ENCODE results near the gene IGF2BP3. TPM values are rescaled to one million over a fixed set of nuclear protein-coding genes. Genes with fewer than 3 reads are reported as not detected.

Gene IGF2BP3
- total RNA-seq, 1 experiment from 2014 or later: 111 TPM

DNA sequence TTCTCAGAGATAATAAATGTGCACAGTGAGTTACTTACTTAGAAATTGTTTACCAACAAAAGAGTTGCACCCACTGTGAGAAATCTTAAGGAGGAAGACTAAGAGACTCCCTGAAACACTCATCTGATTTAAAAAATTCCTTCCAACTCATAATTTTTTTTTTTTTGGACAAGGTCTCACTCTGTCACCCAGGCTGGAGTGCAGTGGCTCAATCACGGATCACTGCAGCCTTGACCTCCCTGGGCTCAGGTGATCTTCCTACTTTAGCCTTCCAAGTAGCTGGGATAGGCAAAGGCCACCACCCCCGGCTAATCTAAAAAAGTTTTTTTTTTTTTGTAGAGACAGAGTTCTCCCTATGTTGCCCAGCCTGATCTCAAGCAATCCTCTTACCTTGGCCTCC lies 135.2 kb downstream of the IGF2BP3 start:
- Mint-ChIP-seq H3K27me3 (ENCODE audit: unreplicated experiment) (no peaks in the 10 kb centered on the region), H3K9me3 (ENCODE audit: low read depth, unreplicated experiment) (no peaks in the 10 kb centered on the region), H3K36me3 (ENCODE audit: insufficient read depth, unreplicated experiment) (peaks cover 76% of the 10 kb centered on the region), H3K4me3 (ENCODE audit: low read depth, unreplicated experiment) (peak overlapping the region; percentile 4), H3K4me1 (ENCODE audit: low read depth, unreplicated experiment) (peaks cover 53% of the 10 kb centered on the region), H3K27ac (ENCODE audit: unreplicated experiment) (peak overlapping the region; percentile 77)
- CTCF ChIA-PET: interaction anchor here (0.7 to 1.5 kb wide), 7 partner anchors 13 to 204 kb away, joined by 3 to 4 read pairs (median 3); partner anchors contain the start of gene MALSU1
- intact Hi-C loops (cut with micrococcal nuclease; ENCODE audit: unreplicated experiment): no loop called here
- DNase-seq: no peak
- TF ChIP-seq, protein P1, sequence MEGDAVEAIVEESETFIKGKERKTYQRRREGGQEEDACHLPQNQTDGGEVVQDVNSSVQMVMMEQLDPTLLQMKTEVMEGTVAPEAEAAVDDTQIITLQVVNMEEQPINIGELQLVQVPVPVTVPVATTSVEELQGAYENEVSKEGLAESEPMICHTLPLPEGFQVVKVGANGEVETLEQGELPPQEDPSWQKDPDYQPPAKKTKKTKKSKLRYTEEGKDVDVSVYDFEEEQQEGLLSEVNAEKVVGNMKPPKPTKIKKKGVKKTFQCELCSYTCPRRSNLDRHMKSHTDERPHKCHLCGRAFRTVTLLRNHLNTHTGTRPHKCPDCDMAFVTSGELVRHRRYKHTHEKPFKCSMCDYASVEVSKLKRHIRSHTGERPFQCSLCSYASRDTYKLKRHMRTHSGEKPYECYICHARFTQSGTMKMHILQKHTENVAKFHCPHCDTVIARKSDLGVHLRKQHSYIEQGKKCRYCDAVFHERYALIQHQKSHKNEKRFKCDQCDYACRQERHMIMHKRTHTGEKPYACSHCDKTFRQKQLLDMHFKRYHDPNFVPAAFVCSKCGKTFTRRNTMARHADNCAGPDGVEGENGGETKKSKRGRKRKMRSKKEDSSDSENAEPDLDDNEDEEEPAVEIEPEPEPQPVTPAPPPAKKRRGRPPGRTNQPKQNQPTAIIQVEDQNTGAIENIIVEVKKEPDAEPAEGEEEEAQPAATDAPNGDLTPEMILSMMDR (IDR thresholded peaks at IDR 0.05; ENCODE audit: unreplicated experiment): no peak
- BruUV-seq (replicated peaks): no TSS peak

DNA sequence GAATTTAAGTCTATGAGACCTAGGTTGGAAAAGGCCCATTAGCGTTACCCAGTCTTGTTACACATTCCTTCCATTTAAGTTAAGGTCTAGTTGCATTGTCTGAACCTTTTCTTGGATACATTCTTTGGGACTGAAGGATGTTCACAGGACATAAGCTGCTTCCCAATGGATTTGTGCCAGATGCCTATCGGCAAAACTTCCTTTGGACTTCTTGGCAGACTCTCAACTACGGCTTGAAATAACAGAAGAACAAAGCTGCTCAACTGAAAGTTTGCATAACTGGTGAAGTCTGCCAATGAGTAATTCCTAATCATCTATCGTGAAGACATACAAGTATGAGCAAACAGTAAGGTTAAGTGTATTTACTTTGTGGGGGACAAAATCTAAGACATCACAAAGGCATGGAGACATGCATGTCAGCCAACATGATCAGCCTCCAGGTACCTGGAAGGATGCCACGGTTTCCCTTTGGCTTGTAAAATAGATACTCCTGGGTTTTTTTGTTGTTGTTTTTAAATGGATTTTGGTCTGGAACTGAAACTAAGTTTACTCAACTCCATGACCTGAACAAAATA lies 135.7 kb downstream of the IGF2BP3 start:
- peak; percentile 73 for DNase-seq
- peak overlapping the region; percentile 20 for H3K4me3 Mint-ChIP-seq (ENCODE audit: low read depth, unreplicated experiment)
- TF ChIP-seq, protein P1 (IDR thresholded peaks at IDR 0.05; ENCODE audit: unreplicated experiment): no peak
- H3K27ac Mint-ChIP-seq (ENCODE audit: unreplicated experiment): peak overlapping the region; percentile 77
- CTCF ChIA-PET: interaction anchor here (0.6 to 1.5 kb wide), 7 partner anchors 11 to 205 kb away, joined by 3 to 5 read pairs (median 3); partner anchors contain the start of gene MALSU1
- H3K9me3 Mint-ChIP-seq (ENCODE audit: low read depth, unreplicated experiment): no peaks in the 10 kb centered on the region
- intact Hi-C loops (cut with micrococcal nuclease; ENCODE audit: unreplicated experiment): loop anchor here (1.0 kb wide), 1 partner anchor 61 kb away; no protein-coding TSS in a partner anchor
- BruUV-seq (replicated peaks): no TSS peak
- peaks cover 73% of the 10 kb centered on the region for H3K36me3 Mint-ChIP-seq (ENCODE audit: insufficient read depth, unreplicated experiment)
- H3K27me3 Mint-ChIP-seq (ENCODE audit: unreplicated experiment): no peaks in the 10 kb centered on the region
- H3K4me1 Mint-ChIP-seq (ENCODE audit: low read depth, unreplicated experiment): peaks cover 53% of the 10 kb centered on the region

DNA sequence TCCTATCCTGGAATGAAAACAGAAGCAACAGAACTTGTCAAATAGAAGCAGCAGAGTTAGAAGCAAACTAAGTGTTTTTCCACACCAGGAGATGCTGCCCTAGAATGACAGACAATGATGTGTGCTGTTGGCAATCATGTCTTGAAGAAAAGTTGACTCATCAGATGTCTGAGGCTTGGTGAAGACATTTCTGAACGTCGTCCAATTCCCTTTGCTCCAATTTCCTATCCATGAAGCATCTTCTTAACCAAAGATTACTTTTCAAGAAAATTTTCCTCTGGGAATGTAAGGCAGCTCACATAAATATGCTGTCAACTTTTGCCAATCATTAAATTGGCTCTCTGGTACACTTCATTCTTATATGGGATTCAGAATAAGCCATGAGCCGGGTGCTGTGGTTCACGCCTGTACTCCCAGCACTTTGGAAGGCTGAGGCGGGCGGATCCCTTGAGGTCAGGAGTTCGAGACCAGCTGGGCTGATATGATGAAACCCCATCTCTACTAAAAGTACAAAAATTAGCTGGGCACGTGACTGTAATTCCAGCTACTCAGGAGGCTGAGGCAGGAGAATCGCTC lies 136.5 kb downstream of the IGF2BP3 start:
- Mint-ChIP-seq H3K36me3 (ENCODE audit: insufficient read depth, unreplicated experiment) (peaks cover 73% of the 10 kb centered on the region), H3K9me3 (ENCODE audit: low read depth, unreplicated experiment) (no peaks in the 10 kb centered on the region), H3K27me3 (ENCODE audit: unreplicated experiment) (no peaks in the 10 kb centered on the region), H3K27ac (ENCODE audit: unreplicated experiment) (peak overlapping the region; percentile 77), H3K4me1 (ENCODE audit: low read depth, unreplicated experiment) (peaks cover 53% of the 10 kb centered on the region), H3K4me3 (ENCODE audit: low read depth, unreplicated experiment) (peak overlapping the region; percentile 20)
- TF ChIP-seq, protein P1 (IDR thresholded peaks at IDR 0.05; ENCODE audit: unreplicated experiment): no peak
- BruUV-seq (replicated peaks): no TSS peak
- intact Hi-C loops (cut with micrococcal nuclease; ENCODE audit: unreplicated experiment): loop anchor here (1.0 to 2.0 kb wide), 2 partner anchors 35 to 60 kb away; partner anchors contain the start of gene MALSU1
- CTCF ChIA-PET: interaction anchor here (0.6 to 1.5 kb wide), 8 partner anchors 12 to 206 kb away, joined by 3 to 10 read pairs (median 4); partner anchors contain the start of gene MALSU1
- no peak for DNase-seq

DNA sequence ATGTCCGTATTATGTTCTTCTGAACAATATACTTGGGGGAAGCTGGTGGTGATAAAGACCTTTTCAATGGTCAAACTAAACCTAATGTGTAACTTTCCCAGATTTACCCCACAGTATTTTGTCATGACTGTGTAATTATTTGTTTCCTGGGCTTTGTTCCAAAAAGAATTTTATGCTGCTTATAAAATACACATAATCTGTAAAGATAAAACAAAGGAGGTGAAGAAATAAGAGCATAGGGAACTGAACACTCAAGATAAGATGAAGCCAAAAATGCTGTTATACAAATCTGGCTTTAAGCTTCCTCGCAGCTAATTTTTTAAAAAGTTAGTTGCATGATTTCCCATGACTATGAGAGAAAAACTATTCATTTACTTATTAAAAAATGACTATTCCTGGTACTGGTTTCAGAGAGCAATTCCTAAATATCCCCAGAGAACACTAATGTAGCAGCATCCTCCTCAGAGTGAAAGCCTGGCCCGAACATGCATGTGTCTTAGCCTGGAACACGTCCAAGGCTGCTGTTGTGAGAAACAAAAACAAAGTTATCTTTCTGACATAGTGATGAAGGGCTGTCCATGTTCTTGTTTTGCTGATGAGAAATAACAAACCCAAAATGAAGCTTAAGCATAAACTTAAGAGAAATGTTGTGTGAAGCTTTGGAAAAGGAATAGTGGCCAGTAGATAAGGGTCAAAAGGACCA lies 137.2 kb downstream of the IGF2BP3 start:
- TF ChIP-seq, protein P1 (IDR thresholded peaks at IDR 0.05; ENCODE audit: unreplicated experiment): no peak
- intact Hi-C loops (cut with micrococcal nuclease; ENCODE audit: unreplicated experiment): loop anchor here (2.0 kb wide), 1 partner anchor 34 kb away; the partner anchor contains the start of gene MALSU1
- no peaks in the 10 kb centered on the region for H3K9me3 Mint-ChIP-seq (ENCODE audit: low read depth, unreplicated experiment)
- H3K27me3 Mint-ChIP-seq (ENCODE audit: unreplicated experiment): no peaks in the 10 kb centered on the region
- H3K36me3 Mint-ChIP-seq (ENCODE audit: insufficient read depth, unreplicated experiment): peaks cover 71% of the 10 kb centered on the region
- peaks cover 53% of the 10 kb centered on the region for H3K4me1 Mint-ChIP-seq (ENCODE audit: low read depth, unreplicated experiment)
- BruUV-seq (replicated peaks): no TSS peak
- peak overlapping the region; percentile 77 for H3K27ac Mint-ChIP-seq (ENCODE audit: unreplicated experiment)
- CTCF ChIA-PET: interaction anchor here (0.6 to 1.5 kb wide), 5 partner anchors 13 to 184 kb away, joined by 3 to 10 read pairs (median 4); partner anchors contain the start of gene MALSU1
- H3K4me3 Mint-ChIP-seq (ENCODE audit: low read depth, unreplicated experiment): peak overlapping the region; percentile 20
- no peak for DNase-seq

Measured in Calu3 (cell line).